GM21825 (cell line): ENCODE results near the gene MASP2.
"Not testable (repeated sequence)": the region's sequence is repeated elsewhere in the genome, so short reads cannot be mapped to it uniquely, and the experiment has no call there.

Source experiments
- ATAC-seq: cut with Tn5 transposase; IDR thresholded peaks from one replicate; pipeline ENCODE4 v1.9.1; 2021; ENCODE audit warnings: mild to moderate bottlenecking, moderate library complexity; ENCODE audit not compliant: unreplicated experiment

MASP2 gene

DNA sequence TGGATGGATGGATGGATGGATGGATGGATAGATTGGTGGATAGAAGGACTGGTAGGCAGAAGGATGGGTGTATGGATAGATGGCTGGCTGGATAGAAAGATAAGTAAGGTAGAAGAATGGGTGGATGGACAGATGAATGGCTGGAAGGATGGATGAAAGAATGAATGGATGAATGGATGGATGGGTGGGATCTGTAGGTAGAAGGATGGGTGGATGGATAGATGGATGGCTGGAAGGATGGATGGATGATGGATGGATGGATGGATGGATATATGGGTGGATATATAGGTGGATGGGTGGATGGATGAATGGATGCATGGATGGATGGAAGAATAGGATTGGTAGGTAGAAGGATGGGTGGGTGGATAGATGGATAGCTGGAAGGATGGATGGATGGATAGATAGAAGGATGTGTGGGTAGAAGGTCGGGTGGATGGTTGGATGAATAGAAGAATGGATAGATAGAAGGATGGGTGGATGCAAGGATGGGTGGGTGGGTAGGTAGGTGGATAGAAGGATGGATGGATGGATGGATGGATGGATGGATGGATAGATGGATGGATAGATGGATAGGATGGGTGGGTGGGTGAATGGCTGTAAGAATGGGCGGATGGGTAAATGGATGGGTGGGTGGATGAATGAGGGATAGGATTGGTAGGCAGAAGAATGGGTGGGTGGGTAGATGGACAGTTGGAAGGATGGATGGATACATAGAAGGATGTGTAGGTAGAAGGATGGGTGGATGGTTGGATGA lies 7.5 kb downstream of the MASP2 start:
- ATAC-seq, result no peak

DNA sequence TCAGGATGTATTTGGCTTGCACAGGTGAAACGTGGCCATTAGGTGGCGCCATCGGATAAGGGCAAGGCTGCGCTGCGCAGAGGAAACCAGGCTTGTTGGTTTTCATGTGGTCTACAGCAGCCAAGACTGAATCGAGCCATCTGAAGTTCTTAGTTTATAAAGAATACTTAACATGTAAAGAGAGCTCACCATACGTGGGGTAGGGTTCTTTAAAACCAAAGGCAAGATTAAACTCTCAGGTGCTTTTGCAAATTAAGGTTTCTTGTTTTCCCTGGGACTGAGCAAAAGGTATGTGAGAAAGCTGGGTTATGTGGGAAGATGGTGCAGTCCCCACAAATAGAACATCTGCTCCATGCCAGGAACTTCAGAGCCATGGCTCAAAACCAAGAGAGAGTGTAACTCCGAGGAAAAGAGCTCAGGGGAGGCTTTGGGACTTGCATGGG lies 9.3 kb downstream of the MASP2 start:
- ATAC-seq, result peak; percentile 79

DNA sequence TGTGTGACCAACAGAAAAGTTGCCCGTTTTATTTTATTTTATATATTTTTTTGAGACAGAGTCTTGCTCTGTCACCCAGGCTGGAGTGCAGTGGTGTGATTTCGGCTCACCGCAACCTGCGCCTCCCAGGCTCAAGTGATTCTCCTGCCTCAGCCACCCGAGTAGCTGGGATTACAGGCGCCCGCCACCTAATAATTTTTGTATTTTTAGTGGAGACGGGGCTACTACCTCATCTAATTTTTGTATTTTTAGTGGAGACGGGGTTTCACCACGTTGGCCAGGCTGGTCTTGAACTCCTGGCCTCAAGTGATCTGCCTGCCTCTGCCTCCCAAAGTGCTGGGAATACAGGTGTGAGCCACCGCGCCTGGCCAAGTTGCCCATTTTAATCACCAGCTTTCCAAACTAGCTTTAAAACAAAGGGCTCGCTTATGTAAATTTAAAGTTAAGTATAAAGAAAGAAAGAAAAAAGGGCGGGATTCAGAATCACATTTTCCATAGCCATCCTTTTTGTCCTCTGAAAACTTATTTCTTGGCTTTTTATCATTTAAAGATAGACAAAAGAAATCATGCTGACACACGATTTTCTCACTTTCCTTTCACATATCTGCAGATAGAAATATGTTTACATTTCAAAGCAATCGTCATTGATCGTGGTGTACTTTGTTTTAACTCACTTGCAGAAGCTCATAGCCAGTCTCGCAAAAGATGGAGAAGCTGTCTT lies 9.9 kb downstream of the MASP2 start:
- ATAC-seq, result not testable (repeated sequence)

DNA sequence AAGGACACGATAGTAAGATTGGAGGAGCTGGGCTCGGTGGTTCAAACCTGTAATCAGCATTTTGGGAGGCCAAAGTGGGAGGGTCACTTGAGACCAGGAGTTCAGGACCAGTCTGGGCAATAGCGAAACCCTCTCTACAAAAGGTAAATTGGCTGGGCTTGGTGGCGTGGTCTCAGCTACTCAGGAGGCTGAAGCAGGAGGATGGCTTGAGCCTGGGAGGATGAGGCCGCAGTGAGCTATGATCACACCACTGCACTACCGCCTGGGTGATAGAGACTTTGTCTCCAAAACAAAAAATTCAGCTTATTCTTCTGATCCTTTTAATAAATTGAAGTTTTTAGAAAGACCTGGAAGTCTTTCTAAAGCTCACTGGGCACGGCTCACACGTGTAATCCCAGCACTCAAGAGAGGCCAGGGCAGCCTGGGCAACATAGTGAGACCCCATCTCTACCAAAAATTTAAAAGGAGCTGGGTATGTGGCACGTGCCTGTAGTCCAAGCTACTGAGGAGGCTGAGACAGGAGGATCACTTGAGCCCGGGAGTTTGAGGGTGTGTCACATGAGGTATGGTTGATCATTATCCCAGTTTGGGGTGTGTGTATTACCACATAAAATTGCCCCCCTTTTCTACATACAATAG lies 15.3 kb downstream of the MASP2 start:
- no peak for ATAC-seq

DNA sequence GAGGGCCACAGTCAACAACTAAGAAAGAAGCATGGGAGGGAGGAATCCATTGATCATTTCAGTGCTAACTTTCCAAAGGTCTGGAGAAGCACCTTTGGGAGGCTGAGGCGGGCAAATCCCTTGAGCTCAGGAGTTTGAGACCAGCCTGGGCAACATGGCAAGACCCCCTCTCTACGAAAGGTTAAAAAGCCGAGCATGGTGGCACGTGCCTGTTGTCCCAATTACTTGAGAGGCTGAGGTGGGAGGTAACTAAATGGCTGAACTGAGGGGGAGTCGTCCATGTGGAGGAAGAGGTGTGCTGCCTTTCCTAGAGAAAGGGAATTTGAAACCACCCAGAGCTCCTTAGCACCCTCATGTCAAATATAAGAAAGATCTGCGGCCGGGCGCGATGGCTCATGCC lies 16.2 kb downstream of the MASP2 start:
- no peak for ATAC-seq

DNA sequence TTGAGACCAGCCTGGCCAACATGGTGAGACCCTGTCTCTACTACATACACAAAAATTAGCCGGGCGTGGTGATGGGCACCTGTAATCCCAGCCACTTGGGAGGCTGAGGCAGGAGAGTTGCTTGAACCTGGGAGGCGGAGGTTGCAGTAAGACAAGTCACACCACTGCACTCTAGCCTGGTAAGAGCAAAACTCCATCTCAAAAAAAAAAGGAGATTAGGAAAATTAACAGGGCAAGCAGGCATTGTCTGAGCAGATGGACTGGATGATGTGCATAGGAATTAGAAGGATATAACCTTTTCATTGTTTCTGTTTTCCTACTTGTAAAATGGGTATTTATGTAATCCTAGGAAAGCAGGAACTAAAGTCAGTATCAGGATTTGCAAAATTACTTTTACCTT lies 19.0 kb downstream of the MASP2 start:
- ATAC-seq, result no peak

DNA sequence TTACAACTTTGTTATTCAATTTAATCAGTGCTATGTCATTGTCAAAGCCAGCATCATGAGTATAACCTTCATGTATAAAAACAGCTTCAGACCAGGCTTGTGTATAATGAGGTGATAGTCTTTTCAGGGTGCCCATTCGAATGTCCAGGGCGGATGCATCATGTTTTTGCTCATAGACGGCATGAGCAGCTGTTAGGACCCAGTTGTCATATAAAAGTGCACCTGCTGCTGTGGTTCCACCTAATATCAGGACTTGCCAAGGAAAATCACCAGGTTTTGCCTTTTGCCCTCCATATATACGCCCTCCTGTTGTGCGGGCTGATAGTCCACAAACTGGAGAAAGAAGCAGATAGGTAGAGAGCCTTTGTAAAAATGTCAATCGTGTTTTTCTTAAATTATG lies 19.7 kb downstream of the MASP2 start:
- no peak for ATAC-seq

DNA sequence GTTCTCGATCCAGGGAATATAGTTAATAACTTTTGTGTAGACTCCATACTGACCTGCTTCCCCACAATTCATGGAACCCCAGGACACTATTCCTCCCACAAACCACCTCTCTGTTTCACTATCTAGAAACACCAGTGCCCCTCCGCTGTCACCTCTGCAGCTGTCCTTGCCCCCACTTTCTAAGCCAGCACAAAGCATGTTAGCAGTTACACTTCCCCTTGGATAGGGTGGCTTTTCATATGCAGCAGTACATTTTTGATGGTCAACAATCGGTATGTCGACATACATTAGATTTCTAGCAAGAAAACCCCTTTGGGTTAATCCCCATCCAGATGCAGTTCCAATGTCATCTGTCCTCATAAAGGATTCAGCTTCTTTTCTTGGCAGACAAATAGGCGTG lies 20.1 kb downstream of the MASP2 start:
- ATAC-seq, result no peak

DNA sequence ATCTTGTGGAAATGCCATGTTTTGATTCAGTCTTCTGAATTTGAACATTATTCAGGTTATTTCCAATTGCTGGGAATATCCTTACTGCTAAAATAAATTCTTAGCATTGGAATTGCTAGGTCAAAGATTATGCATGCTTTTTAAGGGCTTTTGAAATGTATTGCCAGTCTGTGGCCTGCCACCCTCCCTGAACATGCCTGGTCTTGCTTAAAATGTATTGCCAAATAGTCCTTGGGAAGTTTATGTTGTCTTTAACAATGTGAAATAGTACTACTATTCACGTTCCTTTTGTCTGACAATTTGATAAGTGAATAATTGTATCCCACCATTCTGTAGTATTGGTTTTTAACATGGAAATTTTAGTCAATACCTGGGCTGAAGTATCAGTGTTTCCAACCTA lies 21.0 kb downstream of the MASP2 start:
- no peak for ATAC-seq

DNA sequence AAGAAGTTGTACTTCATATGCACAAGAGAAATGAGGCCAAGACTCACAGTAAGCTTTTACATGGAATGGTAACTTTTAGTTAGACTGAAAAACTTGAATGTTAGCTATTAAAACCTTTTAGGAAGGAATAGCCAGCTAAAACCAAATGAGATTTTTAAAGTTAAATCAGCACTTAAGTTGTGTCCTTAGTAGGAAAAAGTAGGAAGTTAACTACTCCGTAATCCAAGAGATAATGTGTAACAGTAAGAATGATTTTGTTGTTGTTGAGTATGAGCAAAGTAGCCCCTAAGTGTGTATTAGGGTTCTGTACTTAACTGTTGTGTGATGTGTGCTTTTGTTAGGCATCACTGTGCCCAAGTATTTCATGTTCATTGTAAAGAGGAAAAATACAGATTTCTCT lies 21.4 kb downstream of the MASP2 start:
- ATAC-seq, result no peak

DNA sequence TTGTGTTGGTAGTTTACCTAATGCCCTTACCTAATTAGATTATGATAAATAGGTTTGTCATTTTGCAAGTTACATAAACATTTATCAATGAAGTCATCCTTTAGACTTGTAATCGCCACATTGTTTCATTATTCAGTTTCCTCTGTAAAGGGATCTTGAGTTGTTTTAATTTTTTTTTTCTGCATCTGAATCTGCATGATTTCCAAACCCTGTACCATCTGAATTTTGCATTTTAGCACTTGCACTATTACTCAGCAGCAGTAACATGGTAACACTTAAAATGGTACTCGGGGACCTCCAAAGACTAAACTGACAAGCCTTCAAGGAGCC lies 22.2 kb downstream of the MASP2 start:
- no peak for ATAC-seq

DNA sequence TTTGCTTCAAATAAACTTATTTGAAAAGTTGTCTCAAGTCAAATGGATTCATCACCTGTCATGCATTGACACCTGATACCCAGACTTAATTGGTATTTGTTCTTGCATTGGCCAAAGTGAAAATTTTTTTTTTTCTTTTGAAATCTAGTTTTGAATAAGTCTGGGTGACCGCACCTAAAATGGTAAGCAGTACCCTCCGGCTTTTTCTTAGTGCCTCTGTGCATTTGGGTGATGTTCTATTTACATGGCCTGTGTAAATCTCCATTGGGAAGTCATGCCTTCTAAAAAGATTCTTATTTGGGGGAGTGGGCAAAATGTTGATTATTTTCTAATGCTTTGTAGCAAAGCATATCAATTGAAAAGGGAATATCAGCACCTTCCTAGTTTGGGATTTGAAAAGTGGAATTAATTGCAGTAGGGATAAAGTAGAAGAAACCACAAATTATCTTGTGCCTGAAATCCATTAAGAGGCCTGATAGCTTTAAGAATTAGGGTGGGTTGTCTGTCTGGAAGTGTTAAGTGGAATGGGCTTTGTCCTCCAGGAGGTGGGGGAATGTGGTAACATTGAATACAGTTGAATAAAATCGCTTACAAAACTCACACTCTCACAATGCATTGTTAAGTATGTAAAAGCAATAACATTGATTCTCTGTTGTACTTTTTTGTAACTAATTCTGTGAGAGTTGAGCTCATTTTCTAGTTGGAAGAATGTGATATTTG lies 22.7 kb downstream of the MASP2 start:
- no peak for ATAC-seq

DNA sequence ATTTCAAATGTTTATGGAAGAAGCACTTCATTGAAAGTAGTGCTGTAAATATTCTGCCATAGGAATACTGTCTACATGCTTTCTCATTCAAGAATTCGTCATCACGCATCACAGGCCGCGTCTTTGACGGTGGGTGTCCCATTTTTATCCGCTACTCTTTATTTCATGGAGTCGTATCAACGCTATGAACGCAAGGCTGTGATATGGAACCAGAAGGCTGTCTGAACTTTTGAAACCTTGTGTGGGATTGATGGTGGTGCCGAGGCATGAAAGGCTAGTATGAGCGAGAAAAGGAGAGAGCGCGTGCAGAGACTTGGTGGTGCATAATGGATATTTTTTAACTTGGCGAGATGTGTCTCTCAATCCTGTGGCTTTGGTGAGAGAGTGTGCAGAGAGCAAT lies 23.8 kb downstream of the MASP2 start:
- ATAC-seq, result no peak

DNA sequence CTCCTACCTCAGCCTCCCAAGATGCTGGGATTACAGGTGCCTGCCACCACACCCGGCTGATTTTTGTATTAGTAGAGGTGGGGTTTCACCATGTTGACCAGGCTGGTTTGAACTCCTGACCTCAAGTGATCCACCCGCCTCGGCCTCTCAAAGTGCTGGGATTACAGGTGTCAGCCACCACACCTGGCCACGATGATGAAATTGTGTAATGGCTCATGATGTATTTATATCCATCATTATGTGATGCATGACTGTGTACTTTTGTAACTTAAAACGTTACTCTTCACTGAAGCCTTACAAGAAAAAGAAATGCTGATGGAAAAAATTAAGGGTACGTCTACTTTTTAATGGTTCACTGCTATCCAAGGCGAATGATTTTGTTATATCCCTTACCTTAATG lies 27.1 kb downstream of the MASP2 start:
- ATAC-seq, result no peak

DNA sequence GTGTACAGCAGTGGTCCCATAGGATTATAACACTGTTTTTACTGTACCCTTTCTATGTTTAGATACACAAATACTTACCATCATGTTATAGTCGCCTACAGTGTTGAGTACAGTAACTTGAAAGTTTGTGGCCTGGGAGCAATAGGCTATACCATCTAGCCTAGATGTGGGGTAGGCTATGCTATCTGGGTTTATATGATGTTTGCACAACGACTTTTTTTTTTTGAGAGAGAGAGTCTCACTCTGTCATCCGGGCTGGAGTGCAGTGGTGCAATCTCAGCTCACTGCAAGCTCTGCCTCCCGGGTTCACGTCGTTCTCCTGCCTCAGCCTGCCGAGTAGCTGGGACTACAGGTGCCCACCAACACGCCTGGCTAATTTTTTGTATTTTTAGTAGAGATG lies 27.7 kb downstream of the MASP2 start:
- ATAC-seq, result not testable (repeated sequence)

DNA sequence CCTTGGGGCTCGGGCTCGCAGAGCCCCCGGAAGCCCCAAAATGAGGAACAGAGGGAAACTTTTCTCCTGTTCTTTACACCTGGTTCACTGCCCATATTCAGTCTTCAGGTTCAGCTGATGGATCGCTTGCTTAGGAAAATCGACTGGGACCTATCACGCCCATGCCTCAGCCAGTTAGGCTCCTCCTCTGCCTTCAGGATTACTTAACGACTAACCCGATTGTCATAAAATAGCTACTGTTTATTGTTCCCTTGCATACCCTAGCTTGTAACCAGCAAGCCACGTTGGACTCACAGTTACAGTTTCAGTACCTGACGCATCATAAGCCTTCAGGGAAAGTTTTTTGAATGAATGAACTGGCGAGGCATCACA lies 33.9 kb downstream of the MASP2 start:
- ATAC-seq, result peak; percentile 3

DNA sequence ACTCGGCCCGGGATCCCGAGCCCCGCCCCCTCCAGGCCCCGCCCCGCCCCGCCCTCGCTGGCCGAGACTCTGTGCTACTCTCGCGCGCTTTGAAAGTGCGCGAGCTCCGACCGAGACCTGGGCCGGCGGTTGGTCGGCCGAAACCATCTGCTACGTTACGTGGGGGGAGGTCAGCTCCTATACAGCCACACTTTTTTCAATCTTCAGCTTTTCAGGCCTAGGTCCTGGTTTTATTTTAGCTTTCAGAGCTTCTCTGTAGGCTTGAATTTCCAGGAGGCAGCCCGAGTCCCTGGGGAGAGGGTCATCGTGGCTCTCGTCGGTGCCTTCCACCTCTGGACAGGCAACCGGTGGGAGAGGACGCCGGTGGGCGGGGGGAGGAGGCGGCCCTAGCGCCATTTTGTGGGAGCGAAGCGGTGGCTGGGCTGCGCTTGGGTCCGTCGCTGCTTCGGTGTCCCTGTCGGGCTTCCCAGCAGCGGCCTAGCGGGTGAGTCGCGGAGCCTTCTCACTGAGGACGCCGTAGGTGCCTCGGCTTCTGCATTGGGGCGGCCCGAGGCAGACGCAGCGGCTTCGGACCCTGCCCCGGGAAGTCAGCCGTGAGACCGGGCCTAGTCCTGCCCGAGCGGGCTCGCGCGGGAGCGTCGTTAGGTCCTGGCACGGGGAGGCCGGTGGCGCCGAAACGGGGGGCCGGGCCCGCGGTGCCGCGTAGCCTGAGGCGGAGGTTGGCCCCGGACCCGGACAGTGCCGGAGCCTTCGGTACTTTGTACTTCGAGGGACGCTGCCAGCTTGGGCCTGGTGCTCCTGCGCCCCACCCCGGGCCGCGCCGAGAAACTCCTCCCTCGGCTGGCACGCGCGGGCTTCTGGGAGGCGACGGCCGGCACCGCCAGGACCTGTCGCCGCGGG lies 34.5 kb downstream of the MASP2 start, which contains the start of gene TARDBP:
TARDBP (plus strand) TSS at position 395 of the 900 bp plus-strand sequence. CDS start 1,074 bp downstream, outside the sequence.
- ATAC-seq, result peak; percentile 82

DNA sequence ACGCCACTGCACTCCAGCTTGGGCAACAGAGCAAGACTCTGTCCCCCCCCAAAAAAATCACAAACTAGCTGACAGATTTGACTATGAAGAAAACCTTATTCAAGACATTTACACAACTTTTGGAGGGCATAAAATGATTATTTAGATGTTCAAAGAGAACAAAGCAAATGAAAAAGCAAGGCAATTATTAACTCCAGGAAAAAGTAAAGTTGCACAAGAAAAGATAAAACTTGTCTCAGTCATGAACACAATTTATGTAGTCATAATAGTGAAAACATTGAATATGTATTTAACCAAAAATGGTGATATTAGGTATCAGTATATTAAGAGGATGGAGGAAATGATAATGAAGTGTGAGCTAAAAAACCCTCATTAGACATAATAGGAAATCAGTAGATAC lies 46.5 kb downstream of the MASP2 start:
- no peak for ATAC-seq

DNA sequence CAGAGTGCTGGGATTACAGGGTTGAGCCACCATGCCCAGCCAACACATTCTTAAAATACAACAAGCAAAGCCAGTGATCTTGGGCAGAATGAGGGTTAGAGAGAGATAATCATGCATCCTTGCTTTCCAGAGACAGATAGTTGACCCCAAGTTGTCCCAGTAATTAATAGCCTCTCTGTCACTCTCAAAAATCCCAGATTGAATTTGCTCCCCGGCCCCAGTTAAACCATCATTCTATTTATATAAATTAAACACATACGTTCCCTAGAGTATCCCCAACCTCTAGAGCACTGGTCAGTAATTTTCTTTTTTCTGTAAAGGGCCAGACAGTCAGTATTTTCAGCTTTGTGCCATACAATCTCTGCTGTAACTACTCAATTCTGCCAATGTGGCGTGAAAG lies 50.9 kb downstream of the MASP2 start:
- no peak for ATAC-seq

DNA sequence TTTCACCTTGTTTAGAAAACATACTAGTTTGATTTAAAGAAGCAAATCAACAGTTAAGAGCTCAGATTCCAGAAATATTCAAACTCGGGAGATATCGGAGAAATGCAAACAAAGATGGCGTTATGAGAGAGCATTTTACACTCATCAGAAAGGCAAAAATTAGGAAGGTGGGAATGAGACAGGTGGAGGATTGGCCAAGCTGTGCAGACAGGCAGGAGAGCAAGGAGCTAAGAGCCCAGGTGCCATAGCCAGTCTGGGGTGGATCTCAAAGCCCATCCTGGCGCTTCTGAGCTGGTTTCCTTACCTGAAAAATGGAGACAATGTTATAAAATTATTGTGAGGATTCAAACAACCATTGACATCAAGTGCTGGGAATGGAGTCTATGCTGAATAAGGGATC lies 54.2 kb downstream of the MASP2 start:
- ATAC-seq, result no peak
